Measurements from ENCODE around the gene PGAP1.
A peak's percentile ranks its signal among the peaks of the same experiment; 100 is the strongest.

PGAP1 gene

DNA sequence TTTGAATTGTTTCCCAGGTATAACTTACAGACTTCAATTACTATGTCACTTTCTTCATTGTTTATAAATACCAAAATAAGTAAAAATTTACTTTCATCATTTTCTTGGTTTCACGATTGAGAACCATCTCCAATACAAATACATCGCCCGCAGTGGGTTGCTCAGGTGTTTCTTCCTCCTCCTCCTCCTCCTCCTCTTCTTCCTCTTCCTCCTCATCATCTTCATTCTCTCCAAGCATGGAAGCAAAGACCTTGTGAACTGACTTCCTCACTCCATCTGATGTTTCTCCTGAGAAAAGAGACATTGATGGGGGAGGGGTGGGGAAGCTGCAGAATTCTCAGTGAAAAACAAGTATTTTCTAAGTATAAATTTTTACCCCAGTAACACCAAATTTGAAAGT, 133.6 kb downstream of the PGAP1 start:
- no peak for DNase-seq (ENCODE audit: low read depth)

DNA sequence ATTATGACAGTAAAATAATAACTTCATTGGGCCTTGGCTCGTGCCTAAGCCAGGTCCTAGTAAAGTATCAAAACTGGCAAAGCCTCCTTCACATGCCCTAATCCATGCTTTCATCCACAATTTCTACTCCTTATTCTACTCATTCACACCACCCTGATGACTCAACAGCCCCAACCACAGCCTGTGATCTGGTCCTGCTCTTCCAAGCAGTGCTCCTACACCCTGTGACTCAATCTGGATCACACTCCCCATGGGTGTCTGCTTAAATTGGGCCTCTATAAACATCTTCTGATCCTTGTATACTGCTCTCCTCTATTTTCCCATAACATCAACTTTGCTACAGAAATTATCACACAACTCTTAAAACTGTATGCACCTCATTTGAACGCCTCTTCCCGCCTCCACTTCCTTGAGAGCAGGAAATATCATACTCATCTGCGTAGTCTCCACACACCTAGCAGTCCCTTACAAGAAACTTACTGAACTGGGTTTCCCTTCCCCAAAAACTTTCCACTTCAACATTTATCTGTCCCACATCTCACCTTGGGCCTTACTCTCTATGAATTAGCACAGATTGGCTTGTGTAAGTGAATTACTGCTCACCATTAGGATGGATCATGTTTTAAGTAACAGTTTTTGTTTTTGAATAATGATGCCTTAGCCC, 142.9 kb downstream of the PGAP1 start:
- DNase-seq (ENCODE audit: low read depth) = peak; percentile 11

Data from activated T-cell treated with anti-CD3 and anti-CD28 coated beads for 24 hours (primary cell).